ENCODE data around the gene SPIRE1.

- TF ChIP-seq POLR2A (IDR thresholded peaks at IDR 0.05; ENCODE audit: low read length): no peak
- no peak for TF ChIP-seq GATA1 (IDR thresholded peaks at IDR 0.05; ENCODE audit: low read depth, low read length)
Observed at GRCh38 chr18:12564378-12564777, 93.5 kb downstream of the SPIRE1 start.

All from erythroblast (primary cell).